ENCODE measurements around the gene NTM.

DNA sequence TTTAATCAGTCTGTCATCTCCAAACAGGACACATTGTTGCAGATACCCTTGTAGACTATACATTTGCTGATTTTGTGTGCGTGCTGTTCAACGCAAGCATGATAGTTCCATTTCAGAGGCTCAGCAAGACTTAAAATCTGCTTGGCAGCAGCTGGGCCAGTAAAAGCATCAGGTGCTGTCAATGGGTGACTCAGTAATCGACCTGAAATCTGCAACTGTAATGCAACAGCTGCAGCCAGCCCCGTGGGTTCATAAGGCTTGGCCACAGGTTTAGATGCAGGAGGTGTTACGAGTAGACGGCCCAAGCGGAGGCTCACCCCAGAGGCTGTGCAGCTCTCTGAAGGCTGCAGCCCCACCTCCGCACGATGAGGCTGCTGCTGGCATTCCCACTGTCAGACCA is 84.6 kb downstream of the NTM start:
- TF ChIP-seq, protein P1, sequence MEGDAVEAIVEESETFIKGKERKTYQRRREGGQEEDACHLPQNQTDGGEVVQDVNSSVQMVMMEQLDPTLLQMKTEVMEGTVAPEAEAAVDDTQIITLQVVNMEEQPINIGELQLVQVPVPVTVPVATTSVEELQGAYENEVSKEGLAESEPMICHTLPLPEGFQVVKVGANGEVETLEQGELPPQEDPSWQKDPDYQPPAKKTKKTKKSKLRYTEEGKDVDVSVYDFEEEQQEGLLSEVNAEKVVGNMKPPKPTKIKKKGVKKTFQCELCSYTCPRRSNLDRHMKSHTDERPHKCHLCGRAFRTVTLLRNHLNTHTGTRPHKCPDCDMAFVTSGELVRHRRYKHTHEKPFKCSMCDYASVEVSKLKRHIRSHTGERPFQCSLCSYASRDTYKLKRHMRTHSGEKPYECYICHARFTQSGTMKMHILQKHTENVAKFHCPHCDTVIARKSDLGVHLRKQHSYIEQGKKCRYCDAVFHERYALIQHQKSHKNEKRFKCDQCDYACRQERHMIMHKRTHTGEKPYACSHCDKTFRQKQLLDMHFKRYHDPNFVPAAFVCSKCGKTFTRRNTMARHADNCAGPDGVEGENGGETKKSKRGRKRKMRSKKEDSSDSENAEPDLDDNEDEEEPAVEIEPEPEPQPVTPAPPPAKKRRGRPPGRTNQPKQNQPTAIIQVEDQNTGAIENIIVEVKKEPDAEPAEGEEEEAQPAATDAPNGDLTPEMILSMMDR (IDR thresholded peaks at IDR 0.05; ENCODE audit: extremely low read depth in 1 of 2, insufficient read depth in 1 of 2, low read depth in 1 of 2, low read length in 2 of 2) = no peak
- TF ChIP-seq MYC (IDR thresholded peaks at IDR 0.05; ENCODE audit: low read depth, low read length) (no peak), JUN (IDR thresholded peaks at IDR 0.05; ENCODE audit: borderline replicate concordance, insufficient read depth, insufficient read length, low read depth) (no peak), POLR2A (IDR thresholded peaks at IDR 0.05; ENCODE audit: low read depth, low read length) (no peak), POLR2AphosphoS5 (IDR thresholded peaks at IDR 0.05; ENCODE audit: insufficient read depth, low read depth, low read length) (no peak), EZH2 (IDR thresholded peaks at IDR 0.05; ENCODE audit: borderline replicate concordance, low read depth, low read length, severe bottlenecking) (no peak), GATA2 (IDR thresholded peaks at IDR 0.05; ENCODE audit: insufficient read depth, insufficient read length, low read depth, low read length) (no peak)

Measured in endothelial cell of umbilical vein (primary cell).